Measurements from ENCODE around the gene TM9SF1.

Gene TM9SF1

GRCh38 chr14:24177891-24178290, 17.4 kb downstream of the TM9SF1 start:
- TF ChIP-seq CTCF (IDR thresholded peaks at IDR 0.05; ENCODE audit: borderline replicate concordance, control extremely low read depth, extremely low read depth, insufficient read depth, missing control alignments) = no peak
- no peak for DNase-seq (ENCODE audit: low spot score)
- in situ Hi-C loops (cut with MboI; ENCODE audit: low sequenced_read_pairs, unreplicated experiment) = no loop called here

- no peak for TF ChIP-seq CTCF (IDR thresholded peaks at IDR 0.05; ENCODE audit: borderline replicate concordance, control extremely low read depth, extremely low read depth, insufficient read depth, missing control alignments)
- in situ Hi-C loops (cut with MboI; ENCODE audit: low sequenced_read_pairs, unreplicated experiment) = no loop called here
- no peak for DNase-seq (ENCODE audit: low spot score)
Measured at GRCh38 chr14:24177041-24177825, 18.0 kb downstream of the TM9SF1 start.

- DNase-seq (ENCODE audit: low spot score) = no peak
- in situ Hi-C loops (cut with MboI; ENCODE audit: low sequenced_read_pairs, unreplicated experiment) = no loop called here
- TF ChIP-seq CTCF (IDR thresholded peaks at IDR 0.05; ENCODE audit: borderline replicate concordance, control extremely low read depth, extremely low read depth, insufficient read depth, missing control alignments) = no peak
Measured at GRCh38 chr14:24176599-24176998, 18.6 kb downstream of the TM9SF1 start.

- in situ Hi-C loops (cut with MboI; ENCODE audit: low sequenced_read_pairs, unreplicated experiment) = no loop called here
- no peak for DNase-seq (ENCODE audit: low spot score)
- no peak for TF ChIP-seq CTCF (IDR thresholded peaks at IDR 0.05; ENCODE audit: borderline replicate concordance, control extremely low read depth, extremely low read depth, insufficient read depth, missing control alignments)
Measured at GRCh38 chr14:24172871-24173281, 22.4 kb downstream of the TM9SF1 start.

- DNase-seq (ENCODE audit: low spot score) = no peak
- in situ Hi-C loops (cut with MboI; ENCODE audit: low sequenced_read_pairs, unreplicated experiment) = no loop called here
- TF ChIP-seq CTCF (IDR thresholded peaks at IDR 0.05; ENCODE audit: borderline replicate concordance, control extremely low read depth, extremely low read depth, insufficient read depth, missing control alignments) = no peak
Measured at GRCh38 chr14:24172261-24172860, 22.9 kb downstream of the TM9SF1 start.

- peak; percentile 96 for DNase-seq (ENCODE audit: low spot score)
- in situ Hi-C loops (cut with MboI; ENCODE audit: low sequenced_read_pairs, unreplicated experiment) = no loop called here
- TF ChIP-seq CTCF (IDR thresholded peaks at IDR 0.05; ENCODE audit: borderline replicate concordance, control extremely low read depth, extremely low read depth, insufficient read depth, missing control alignments) = no peak
Measured at GRCh38 chr14:24171422-24172260, 23.6 kb downstream of the TM9SF1 start, which contains the start of gene REC8. Gene REC8, plus strand, starts transcription at chr14:24172080. Its CDS starts 473 bp downstream, at chr14:24172553.
